ENCODE data around the gene MT1X.

DNA sequence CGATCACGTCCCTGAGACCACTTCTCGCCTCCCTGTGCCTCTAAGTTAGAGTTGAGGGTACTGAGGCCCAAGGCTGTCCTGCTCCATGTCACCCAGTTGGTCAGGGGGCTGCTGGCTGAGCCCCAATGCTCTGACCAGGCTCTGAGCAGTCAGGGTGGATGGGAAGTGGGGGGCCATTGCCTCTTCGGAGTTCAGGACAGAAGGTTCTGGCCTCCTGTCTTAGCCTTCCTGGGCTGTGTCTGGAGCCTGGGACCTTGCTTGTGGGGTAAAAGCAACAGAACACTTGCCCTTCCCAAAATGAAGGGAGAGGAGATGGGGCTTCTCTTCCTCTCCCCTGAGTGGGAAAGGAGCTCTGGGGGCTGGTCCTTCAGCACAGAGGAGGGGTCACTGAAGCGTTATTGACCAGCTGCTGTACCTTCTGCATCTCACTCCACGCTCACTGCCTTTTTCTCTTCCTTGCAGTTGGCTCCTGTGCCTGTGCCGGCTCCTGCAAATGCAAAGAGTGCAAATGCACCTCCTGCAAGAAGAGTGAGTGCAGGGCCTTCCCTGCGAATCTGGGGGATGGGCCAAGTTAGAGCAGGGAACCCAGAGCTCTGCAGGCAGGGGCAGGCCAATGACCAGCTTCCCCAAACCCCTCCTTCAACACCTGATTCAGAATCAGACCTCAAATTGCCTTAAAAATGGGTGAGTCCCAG is 580 bp downstream of the MT1X start:
- no peak for TF ChIP-seq CTCF (IDR thresholded peaks at IDR 0.05; ENCODE audit: low read depth, low read length)
- no peak for TF ChIP-seq EZH2phosphoT487 (IDR thresholded peaks at IDR 0.05; ENCODE audit: low read depth)
